Measurements from ENCODE around the gene CSTF3. TPM values are rescaled to one million over a fixed set of nuclear protein-coding genes. Genes with fewer than 3 reads are reported as not detected.

CSTF3 gene
- polyA plus RNA-seq, 1 donor from 2014 or later = 86.8 TPM

DNA sequence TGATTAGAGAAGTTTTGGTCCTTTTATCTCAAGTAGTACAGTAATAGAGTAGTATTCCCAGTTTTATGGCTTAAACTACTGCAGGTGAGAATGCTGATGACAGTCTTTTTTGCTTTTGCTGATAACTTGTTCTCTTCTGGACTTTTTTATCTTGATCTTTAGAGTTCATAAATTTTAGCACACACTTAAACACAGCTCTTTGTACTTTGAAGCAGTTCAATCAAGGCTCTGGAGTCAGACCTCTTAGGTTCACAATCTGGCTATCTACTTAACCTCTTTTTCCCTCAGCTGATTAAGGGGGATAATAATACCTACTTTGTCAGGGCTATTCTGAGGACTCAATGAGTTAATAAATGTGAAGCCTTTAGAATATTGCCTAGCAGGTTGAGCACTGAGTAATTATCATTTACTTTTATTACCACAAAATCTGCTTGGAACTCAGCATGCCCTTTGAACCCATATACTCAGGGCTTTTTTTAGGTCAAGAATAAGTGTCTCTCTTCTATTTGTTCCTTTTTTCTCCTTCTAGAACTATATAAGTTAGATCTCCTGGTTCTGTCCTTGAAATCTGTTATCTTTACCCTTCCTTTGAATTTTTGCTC is 51.9 kb downstream of the CSTF3 start:
- no peaks in the 10 kb centered on the region for H3F3A ChIP-seq (ENCODE audit: insufficient read depth, low read length, poor library complexity, severe bottlenecking)

DNA sequence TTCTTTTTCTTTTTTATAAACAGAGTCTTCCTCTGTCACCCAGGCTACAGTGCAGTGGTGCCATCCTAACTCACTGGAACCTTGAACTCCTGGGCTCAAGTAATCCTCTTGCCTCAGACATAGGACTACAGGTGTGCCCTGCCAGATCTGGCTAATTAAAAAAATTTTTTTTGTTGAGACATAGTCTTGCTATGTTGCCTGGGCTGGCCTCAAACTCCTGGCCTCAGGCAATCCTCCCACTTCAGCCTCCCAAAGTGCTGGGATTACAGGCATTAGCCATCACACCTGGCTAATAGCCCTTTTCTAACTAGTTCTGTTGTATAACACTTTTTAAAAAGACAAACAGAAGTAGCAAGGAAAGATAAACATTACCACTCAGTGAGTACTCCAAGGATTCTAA is 57.4 kb downstream of the CSTF3 start:
- Histone ChIP-seq H3K27me3 (ENCODE audit: insufficient read depth, low read depth, low read length) (no peaks in the 10 kb centered on the region), H3F3A (ENCODE audit: insufficient read depth, low read length, poor library complexity, severe bottlenecking) (no peaks in the 10 kb centered on the region), H4K20me1 (ENCODE audit: insufficient read depth) (no peaks in the 10 kb centered on the region), H3K27ac (ENCODE audit: low read length) (no peak overlapping the region), H3K9me2 (ENCODE audit: insufficient read depth, low read length) (no peaks in the 10 kb centered on the region), H3K36me3 (ENCODE audit: insufficient read depth, low read length) (no peaks in the 10 kb centered on the region), H3K9ac (ENCODE audit: low read length) (no peak overlapping the region), H3K79me2 (replicated peaks; ENCODE audit: insufficient read depth, low read length) (no peaks in the 10 kb centered on the region), H2AFZ (ENCODE audit: low read depth, low read length) (no peak overlapping the region), H3K9me3 (ENCODE audit: low read length) (no peaks in the 10 kb centered on the region), H3K4me3 (ENCODE audit: low read length) (no peak overlapping the region), H3K4me2 (ENCODE audit: low read length) (no peak overlapping the region)
- no peak for TF ChIP-seq EZH2 (IDR thresholded peaks at IDR 0.05; ENCODE audit: borderline replicate concordance, insufficient read depth, low read length, poor library complexity, severe bottlenecking)
- no peak for TF ChIP-seq POLR2AphosphoS5 (IDR thresholded peaks at IDR 0.05)
- TF ChIP-seq, protein P1, sequence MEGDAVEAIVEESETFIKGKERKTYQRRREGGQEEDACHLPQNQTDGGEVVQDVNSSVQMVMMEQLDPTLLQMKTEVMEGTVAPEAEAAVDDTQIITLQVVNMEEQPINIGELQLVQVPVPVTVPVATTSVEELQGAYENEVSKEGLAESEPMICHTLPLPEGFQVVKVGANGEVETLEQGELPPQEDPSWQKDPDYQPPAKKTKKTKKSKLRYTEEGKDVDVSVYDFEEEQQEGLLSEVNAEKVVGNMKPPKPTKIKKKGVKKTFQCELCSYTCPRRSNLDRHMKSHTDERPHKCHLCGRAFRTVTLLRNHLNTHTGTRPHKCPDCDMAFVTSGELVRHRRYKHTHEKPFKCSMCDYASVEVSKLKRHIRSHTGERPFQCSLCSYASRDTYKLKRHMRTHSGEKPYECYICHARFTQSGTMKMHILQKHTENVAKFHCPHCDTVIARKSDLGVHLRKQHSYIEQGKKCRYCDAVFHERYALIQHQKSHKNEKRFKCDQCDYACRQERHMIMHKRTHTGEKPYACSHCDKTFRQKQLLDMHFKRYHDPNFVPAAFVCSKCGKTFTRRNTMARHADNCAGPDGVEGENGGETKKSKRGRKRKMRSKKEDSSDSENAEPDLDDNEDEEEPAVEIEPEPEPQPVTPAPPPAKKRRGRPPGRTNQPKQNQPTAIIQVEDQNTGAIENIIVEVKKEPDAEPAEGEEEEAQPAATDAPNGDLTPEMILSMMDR (IDR thresholded peaks at IDR 0.05; ENCODE audit: poor library complexity, severe bottlenecking) = no peak
- TF ChIP-seq EP300 (conservative IDR thresholded peaks at IDR 0.05; ENCODE audit: poor library complexity, severe bottlenecking) = no peak
- TF ChIP-seq MXI1 (conservative IDR thresholded peaks at IDR 0.05; ENCODE audit: poor library complexity, severe bottlenecking) = no peak
- no peak for TF ChIP-seq TAF1 (IDR thresholded peaks at IDR 0.05; ENCODE audit: low read depth)
- no peak for TF ChIP-seq RAD21 (conservative IDR thresholded peaks at IDR 0.05)
- TF ChIP-seq, protein P2, sequence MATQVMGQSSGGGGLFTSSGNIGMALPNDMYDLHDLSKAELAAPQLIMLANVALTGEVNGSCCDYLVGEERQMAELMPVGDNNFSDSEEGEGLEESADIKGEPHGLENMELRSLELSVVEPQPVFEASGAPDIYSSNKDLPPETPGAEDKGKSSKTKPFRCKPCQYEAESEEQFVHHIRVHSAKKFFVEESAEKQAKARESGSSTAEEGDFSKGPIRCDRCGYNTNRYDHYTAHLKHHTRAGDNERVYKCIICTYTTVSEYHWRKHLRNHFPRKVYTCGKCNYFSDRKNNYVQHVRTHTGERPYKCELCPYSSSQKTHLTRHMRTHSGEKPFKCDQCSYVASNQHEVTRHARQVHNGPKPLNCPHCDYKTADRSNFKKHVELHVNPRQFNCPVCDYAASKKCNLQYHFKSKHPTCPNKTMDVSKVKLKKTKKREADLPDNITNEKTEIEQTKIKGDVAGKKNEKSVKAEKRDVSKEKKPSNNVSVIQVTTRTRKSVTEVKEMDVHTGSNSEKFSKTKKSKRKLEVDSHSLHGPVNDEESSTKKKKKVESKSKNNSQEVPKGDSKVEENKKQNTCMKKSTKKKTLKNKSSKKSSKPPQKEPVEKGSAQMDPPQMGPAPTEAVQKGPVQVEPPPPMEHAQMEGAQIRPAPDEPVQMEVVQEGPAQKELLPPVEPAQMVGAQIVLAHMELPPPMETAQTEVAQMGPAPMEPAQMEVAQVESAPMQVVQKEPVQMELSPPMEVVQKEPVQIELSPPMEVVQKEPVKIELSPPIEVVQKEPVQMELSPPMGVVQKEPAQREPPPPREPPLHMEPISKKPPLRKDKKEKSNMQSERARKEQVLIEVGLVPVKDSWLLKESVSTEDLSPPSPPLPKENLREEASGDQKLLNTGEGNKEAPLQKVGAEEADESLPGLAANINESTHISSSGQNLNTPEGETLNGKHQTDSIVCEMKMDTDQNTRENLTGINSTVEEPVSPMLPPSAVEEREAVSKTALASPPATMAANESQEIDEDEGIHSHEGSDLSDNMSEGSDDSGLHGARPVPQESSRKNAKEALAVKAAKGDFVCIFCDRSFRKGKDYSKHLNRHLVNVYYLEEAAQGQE (IDR thresholded peaks at IDR 0.05; ENCODE audit: borderline replicate concordance) = no peak
- no peak for TF ChIP-seq SMC3 (conservative IDR thresholded peaks at IDR 0.05; ENCODE audit: poor library complexity)

More for the DNA sequence above, 51.9 kb downstream of the CSTF3 start:
- H3K4me3 ChIP-seq (ENCODE audit: low read length) = no peak overlapping the region
- H3K9me2 ChIP-seq (ENCODE audit: insufficient read depth, low read length) = no peaks in the 10 kb centered on the region
- H3K79me2 ChIP-seq (replicated peaks; ENCODE audit: insufficient read depth, low read length) = no peaks in the 10 kb centered on the region
- H3K27me3 ChIP-seq (ENCODE audit: insufficient read depth, low read depth, low read length) = no peaks in the 10 kb centered on the region
- no peaks in the 10 kb centered on the region for H3K36me3 ChIP-seq (ENCODE audit: insufficient read depth, low read length)
- no peak overlapping the region for H3K9ac ChIP-seq (ENCODE audit: low read length)
- no peak overlapping the region for H2AFZ ChIP-seq (ENCODE audit: low read depth, low read length)
- no peak for TF ChIP-seq EZH2 (IDR thresholded peaks at IDR 0.05; ENCODE audit: borderline replicate concordance, insufficient read depth, low read length, poor library complexity, severe bottlenecking)
- TF ChIP-seq, protein P2 (IDR thresholded peaks at IDR 0.05; ENCODE audit: borderline replicate concordance) = no peak
- TF ChIP-seq EP300 (conservative IDR thresholded peaks at IDR 0.05; ENCODE audit: poor library complexity, severe bottlenecking) = no peak
- TF ChIP-seq TAF1 (IDR thresholded peaks at IDR 0.05; ENCODE audit: low read depth) = no peak
- no peak for TF ChIP-seq MXI1 (conservative IDR thresholded peaks at IDR 0.05; ENCODE audit: poor library complexity, severe bottlenecking)
- TF ChIP-seq, protein P1 (IDR thresholded peaks at IDR 0.05; ENCODE audit: poor library complexity, severe bottlenecking) = no peak
- TF ChIP-seq RAD21 (conservative IDR thresholded peaks at IDR 0.05) = no peak
- TF ChIP-seq SMC3 (conservative IDR thresholded peaks at IDR 0.05; ENCODE audit: poor library complexity) = no peak
- TF ChIP-seq POLR2AphosphoS5 (IDR thresholded peaks at IDR 0.05) = no peak
- no peak overlapping the region for H3K27ac ChIP-seq (ENCODE audit: low read length)
- no peaks in the 10 kb centered on the region for H3K9me3 ChIP-seq (ENCODE audit: low read length)
- H4K20me1 ChIP-seq (ENCODE audit: insufficient read depth) = no peaks in the 10 kb centered on the region
- H3K4me2 ChIP-seq (ENCODE audit: low read length) = no peak overlapping the region
